Stomach (tissue), 4 donors: ENCODE results near the gene NCOA4.

Experiments used
- EP300 ChIP-seq: sonication (generic); formaldehyde crosslinking; IDR thresholded peaks from one replicate; pipeline ENCODE4 v1.6.1; 2017; ENCODE audit warnings: antibody characterized with exemption
- POLR2A ChIP-seq, 4 donors: fragments of 450-650 bp; IDR thresholded peaks; one replicate each; pipeline ENCODE4 v1.6.1; 2016; ENCODE audit warnings: antibody characterized with exemption in 4 of 4, control low read depth in 2 of 4, mild to moderate bottlenecking in 1 of 4, moderate library complexity in 1 of 4

- no peak for TF ChIP-seq EP300
- no peak for TF ChIP-seq POLR2A (IDR thresholded peaks at IDR 0.05)
Observed at GRCh38 chr10:46037107-46037825, 6.8 kb upstream of the NCOA4 start.
